Activated CD4-positive, alpha-beta T cell treated with anti-CD3 and anti-CD28 coated beads for 24 hours (primary cell): ENCODE results near the gene KCNJ1.

Source experiments
- DNase-seq, 2 donors: peaks; one replicate each; pipeline ENCODE4 v3.0.0-alpha.2; 2020; ENCODE audit warnings: low read depth in 2 of 2

KCNJ1 gene

DNA sequence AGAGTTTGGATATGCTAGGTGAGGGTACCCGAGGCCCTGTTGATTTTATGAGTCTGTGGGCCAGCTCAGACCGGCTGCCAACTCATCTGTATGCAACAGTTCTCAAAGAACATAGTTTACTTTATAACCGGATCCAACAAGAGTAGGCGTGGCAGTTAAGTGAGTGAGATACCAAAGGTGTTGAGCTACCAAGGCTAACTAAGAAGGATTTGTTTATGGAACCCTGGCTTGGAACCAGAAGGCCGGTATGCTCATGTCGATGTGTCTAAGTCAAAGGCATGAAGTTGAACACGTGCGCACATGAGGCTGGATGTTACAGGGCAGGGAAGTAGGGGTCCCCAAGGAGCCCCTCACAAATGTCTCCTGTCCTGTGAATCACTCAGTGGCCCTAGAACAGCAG, at the start of gene KCNJ1:
Gene KCNJ1 (minus strand): TSS at position 20 of the 400 bp plus-strand sequence. CDS start 27,053 bp downstream, outside the sequence.
- DNase-seq: no peak

DNA sequence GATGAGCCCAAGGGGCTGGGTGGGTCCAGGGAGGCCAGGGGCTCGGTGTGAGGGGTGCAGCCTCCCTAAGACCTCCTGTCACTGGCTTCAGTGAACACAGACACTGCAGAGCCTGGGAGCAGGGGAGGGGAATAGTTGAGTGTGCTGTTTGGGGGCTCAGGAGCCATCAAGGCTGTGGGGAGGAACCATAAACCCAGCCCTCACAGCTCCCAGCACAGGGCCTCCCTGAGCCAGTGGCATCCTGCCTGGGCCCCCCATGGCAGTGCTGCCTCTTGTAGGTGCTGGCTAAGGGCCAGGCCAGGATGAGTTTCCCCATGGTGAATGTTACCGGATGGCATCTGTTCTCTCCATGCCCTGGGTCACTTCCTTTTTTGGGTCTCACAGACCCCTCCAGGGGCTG, 49.6 kb upstream of the KCNJ1 start:
- DNase-seq: no peak

DNA sequence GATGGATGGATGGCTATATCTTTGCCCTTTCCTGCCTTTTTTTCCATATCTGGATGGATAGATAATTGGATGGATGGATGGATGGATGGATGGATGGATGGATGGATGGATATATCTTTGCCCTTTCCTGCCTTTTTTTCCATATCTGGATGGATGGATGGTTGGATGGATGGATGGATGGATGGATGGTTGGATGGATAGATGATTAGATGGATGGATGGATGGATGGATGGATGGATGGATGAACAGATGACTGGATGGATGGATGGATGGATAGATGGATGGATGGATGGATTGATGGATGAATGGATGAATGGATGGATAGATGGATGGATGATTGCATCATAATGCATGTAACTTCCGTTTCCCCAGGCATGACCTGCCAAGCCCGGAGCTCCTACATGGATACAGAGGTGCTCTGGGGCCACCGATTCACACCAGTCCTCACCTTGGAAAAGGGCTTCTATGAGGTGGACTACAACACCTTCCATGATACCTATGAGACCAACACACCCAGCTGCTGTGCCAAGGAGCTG, 49.0 kb upstream of the KCNJ1 start:
- DNase-seq: no peak

DNA sequence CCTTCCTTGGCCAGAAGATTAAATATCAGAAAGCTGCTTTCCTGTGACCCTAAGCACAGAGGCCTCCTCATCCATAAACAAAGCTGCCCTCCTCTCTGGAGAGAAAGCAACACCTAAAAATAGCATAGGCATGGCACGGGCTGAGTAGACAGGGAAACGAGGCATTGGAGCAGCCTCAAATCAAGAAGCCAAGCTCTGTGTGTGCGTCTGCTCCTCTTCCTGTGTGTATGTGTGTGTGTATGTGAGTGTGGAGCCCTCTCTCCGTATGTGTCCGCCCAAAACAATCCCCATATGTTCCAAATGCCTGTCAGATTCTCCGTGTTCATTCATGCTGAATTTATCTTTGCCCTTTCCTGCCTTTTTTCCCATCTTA, 48.0 kb upstream of the KCNJ1 start:
- no peak for DNase-seq

DNA sequence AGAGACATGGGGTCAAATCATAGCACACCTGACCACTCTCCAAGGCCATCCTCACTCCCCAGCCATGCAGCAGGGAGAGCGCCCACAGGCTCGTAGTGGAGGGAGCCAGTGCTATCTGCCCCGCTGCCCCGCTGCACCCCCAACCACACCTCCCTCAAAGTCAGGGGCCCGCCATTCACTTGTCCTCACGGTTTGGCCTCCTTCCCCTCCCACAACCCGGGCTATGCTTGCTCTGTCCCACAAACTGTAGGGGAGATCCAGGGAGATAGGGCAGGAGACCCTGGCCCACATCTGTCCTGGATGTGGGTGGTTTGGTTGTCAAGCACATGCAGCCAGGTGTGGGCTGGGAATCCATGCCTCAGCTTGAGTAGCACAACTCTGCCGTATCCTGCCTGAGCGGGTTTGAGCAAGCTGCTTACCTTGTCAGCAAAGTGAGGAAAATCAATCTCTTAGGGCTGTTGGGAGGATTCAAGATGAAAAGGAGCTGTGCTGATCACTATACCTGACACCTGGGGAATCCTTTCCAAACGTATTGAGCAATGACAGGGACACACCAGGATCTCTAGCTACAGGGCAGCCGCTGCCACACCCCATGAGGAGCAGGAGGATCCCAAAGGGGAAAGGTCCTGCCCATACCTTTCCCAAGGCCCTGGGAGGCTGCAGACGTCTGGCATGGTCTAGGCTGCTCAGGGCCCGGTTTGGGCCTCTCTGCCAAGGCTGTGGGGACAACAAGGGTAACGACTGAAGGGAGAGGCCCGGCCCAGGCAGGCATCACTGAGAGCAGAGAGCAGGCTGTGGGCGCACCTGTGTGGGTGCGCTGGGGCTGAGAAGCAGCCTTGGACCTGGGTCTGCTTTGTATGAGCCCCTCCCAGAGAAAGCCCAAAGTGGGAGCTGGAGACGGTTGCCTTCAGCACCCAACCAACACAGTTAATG, 47.4 kb upstream of the KCNJ1 start:
- DNase-seq: no peak

DNA sequence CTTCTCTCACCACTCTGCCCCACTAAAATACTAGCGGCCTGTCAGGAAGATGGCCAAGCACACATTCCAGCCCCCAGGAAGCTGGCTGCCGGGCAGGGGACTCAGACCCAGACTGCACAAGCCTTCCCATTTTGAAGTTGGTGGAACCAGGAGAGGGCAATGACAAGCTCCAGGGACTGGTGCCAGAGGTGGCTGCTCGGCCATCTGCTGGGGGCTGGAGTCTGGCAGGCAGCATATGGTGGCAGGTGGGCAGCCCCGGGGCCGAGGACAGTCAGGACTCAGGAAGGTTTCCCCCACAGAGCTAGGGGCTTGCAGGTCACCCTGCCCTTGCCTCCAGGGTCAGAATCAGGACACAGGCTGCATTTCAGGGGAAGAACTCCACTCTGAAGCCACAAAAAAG, 46.7 kb upstream of the KCNJ1 start:
- DNase-seq: no peak

DNA sequence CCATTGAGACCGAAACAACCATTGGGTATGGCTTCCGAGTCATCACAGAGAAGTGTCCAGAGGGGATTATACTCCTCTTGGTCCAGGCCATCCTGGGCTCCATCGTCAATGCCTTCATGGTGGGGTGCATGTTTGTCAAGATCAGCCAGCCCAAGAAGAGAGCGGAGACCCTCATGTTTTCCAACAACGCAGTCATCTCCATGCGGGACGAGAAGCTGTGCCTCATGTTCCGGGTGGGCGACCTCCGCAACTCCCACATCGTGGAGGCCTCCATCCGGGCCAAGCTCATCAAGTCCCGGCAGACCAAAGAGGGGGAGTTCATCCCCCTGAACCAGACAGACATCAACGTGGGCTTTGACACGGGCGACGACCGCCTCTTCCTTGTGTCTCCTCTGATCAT, 44.6 kb upstream of the KCNJ1 start:
- no peak for DNase-seq

DNA sequence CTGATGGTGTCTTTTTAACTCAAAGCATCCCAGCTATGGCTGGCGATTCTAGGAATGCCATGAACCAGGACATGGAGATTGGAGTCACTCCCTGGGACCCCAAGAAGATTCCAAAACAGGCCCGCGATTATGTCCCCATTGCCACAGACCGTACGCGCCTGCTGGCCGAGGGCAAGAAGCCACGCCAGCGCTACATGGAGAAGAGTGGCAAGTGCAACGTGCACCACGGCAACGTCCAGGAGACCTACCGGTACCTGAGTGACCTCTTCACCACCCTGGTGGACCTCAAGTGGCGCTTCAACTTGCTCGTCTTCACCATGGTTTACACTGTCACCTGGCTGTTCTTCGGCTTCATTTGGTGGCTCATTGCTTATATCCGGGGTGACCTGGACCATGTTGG, 44.1 kb upstream of the KCNJ1 start:
- DNase-seq: no peak

DNA sequence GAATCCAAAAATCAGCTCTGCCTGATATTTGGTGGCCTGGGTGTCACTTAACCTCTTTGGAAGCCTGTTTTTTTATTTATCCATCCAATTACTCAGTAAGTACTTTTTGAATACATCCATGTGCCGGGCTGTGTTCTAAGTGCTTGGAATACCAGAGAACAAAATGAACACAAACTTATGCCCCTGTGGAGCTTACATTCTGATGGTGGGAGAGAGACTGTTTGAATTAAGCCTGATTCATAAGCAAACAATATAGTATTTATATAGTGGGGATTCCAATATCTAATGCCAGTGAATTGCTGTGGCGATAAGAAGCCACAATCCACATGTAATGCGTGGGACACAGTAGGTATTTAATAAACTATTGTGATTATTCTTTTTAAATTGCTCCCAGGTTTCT, 43.5 kb upstream of the KCNJ1 start:
- DNase-seq: no peak

DNA sequence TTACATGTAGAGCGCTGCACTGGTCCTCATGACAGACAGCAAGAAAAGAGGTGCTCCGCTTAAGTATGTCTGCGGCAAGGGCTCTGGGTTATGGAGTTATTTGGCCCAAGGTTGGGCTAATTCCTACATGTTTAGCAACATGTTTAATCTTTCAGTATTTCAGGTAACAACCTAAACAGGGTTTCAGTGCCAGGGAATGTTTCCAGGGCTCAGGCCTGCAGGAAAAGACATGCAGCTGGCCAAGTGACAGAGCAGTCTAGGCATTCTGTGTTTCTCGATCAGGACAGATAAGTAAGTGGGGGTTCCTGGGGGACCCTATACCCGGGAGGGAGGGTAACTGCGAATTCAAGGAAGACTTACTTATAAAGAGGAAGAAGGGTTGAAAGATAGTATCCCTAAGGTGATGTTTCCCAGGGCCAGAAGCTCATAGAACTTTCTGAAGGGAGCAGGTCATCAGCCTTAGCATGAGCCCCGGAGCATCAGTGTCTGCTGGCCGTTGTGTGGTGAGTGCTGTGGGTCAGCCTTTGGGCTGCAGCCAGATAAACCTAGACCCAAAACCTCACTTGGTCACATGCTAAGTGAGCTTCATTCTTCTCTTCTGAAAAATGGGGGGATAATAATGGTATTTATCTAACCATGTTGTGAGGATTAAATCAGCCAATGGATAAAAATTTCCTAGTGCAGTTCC, 42.5 kb upstream of the KCNJ1 start:
- DNase-seq: no peak

DNA sequence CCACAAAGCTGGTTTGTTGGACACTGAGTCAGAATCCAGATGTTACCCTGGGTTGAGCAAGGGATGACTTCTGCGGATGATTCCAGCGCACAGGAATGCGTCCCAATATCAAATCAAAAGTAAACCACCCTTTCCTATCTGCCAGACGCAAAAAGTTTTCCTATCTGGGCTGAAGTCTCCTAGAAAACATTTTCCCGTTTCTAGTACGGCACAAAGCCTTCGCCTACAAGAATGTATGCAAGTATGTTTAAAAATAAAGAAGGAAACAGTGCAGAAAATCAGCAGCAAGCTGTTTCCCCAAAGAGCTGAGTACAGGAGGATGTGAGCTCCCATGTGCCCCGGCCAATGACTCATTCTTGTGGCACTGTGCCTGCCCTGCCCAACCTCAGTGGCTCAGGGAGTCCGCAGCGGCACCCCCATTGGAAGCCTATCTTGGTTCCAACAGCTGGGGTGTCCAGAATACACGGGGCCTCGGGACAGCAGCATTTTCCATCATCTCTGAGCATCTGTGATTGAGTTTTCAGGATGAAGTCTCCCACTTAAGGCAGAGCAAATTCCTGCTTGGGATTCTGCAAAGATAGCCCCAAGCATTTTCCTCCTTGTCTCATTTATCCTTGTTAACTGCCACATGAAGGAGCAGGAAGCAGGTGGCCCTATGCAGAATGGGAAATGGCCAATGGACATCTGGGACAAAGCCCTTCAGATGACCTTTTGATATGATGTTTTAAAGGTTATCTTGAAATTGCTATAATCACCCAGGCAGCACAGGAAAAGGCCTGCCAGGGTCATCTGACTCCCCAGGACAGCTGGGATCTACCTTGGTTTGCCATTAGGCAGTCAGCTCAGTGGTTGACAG, 41.5 kb upstream of the KCNJ1 start:
- no peak for DNase-seq

DNA sequence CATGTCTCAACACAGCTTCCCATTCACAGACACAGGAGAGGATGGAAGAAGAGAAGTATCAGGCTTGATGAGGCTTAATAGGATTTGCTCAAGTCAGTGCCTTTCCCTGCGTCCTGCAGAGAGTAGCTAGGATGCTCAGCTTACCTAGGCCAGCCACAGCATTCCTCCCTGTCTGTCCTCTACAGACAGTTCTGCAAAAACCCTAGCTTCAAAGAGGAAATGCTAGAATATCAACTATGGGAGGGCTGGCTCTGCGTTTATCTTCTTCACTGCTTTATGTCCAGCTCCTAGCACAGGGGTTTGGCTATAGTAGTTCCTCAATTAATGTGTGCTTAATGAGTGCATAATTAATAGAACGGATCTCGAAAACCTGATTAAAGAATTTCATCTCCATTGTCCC, 40.5 kb upstream of the KCNJ1 start:
- no peak for DNase-seq

DNA sequence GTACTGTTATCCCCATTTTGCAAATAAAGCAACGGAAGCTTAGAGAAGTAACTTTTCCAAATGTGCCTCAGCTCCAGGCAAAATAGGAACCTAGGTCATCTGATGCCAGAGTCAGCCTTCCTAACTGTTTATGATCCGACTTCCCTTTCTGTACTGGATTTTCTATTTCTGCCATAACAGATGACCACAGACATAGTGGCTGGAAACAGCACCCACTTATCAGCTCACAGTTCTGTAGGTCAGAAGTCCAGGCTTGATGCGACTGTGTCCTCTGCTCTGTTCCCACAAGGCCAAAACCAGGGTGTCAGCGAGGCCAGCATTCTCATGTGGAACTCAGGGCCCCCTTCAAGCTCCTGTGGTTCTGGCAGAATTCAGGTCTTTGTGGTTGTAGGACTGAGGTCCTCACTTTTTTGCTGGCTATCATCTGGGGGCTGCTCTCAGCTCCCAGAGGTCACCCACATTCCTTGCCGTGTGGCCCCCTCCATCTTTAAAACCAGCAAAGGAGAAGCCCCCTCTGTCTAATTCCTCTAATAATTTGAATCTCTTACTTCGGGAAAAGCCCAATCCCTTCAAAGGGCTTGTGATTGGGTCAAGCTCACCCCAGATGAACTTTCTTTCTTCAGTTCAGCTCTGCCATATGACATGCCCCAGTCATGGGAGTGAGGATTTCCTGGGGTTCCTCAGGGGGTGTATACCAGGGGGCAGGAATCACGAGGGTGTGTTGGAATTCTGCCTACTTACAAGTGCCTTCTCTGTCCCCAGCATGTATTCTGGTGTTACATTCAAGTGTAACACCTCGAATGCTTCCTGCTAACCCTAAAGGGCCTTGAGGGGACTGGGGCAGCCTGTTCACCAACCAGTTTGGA, 39.3 kb upstream of the KCNJ1 start:
- no peak for DNase-seq

DNA sequence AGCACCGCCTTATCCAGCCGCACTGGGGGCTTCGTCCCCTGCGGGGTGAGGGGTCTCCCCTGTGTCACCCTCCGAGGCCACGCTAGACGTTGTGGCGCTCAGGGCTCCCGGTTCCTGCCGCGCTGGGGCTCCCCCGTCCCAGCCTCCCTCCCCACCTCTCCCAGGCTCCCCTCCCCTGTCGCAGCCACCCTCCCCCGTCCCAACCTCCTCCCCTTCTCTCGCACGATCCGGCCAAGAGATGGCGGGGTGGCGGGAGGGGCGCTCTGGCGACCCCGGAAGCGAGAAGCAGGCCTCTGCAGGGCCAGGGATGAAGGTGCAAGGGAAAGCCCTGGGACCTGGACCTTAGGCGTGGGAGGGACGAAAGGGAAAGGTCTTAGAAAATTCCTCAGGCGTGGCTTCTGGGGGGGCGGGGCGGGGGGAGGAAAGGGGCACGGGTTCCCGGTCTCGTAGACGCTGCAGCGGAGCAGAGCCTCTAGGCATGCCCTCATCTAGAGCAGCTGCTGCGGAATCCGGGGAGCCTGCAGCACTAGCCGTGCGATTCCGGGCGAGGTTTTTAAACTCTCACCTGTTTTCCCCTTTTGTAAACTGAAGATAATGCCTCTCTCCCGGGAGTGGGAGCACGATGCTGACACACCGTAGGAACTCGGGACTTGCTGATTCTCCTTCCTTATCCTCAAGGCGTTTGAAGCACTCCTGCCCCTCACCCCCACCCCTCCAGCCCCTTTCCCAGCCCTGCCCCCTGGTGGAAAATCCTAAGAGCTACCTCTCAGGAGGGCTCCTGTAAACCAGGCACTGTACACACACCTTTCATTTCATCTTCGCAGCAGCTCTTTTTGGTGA, 38.5 kb upstream of the KCNJ1 start:
- peak; percentile 8 to 29 for DNase-seq

DNA sequence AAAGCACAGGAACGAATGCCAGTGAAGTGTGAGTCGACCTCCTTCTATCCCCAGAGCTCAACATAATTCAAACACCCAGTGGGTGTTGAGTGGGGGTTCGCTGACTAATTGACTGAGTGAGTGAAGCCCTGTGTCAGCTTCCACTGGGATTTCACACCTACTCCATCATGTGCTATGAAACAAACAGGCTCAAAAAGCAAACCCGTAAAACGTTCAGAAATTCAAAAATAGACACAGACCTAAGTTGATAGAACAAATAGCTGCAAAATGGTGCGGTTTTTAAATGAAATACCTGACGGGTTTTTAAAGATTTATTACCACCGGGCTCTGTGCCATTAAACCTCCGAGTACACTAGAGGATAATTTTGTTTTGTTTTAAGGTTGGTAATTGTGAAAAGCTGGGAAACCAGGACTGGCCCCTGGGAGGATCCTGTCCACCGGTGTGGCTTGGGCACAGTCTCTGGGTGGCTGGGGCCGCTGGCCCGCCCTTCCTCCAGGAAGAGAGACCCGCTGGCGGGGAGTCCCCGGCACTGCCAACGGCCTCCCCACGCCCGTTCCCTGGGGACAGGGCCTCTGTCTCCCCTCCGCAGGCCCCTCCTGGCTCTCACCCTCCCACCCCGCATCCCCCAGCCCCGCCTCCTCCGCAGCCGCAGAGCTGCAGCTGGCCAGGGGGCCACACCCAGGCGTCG, 37.7 kb upstream of the KCNJ1 start:
- DNase-seq: no peak

DNA sequence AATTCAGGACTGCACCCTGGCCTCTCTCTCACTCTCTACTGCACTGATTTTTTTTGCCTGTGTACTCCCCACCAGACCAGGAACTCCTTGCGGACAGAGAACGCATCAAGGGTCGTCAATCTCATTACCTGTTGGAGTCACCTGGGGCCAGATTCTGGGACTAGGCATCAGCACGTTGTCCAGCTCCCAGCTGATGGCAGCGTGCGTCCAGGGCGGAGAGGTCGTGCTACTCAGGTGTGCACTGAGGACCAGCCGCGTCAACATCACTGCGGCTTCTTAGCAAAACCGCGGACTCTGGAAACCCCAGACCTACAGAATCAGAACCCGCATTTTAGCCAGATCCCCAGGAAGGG, 37.2 kb upstream of the KCNJ1 start:
- no peak for DNase-seq

DNA sequence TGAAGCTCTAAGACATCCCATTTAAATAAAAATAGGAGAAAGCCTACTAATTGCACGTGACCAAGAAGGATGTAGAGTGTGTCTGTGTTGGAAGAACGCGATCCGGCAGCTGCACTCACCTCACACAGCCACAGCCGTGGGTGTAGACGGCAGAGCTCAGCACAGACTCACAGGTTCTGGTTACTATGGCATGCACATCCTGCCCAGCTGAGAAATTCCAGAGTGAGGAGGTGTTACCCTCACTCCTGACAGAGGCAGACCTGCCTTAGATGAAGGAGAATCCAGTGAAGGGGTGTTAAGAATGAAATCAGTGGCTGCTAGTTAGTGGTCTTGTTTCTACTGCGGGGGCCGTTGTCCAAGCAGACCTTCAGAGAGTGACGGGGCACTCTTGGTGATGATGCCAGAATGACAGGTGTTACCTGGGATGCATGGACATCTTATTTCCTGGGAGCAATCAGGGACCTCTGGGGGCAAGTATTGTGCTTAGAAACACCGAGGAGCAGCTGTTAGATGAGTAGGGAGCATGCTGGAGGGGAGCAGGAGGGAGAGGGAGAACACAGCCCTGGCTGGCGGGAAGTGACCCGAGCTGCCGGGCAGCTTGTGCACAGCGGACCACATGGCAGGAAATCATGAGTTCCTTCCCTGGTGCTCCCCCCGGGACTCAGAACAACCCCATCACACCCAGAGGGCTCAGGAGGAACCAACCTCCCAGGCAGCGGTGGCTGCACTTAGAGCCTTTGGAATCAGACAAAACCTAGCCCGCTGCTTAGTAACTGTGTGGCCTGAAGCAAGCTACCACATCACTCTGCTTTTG, 36.4 kb upstream of the KCNJ1 start:
- DNase-seq: no peak

DNA sequence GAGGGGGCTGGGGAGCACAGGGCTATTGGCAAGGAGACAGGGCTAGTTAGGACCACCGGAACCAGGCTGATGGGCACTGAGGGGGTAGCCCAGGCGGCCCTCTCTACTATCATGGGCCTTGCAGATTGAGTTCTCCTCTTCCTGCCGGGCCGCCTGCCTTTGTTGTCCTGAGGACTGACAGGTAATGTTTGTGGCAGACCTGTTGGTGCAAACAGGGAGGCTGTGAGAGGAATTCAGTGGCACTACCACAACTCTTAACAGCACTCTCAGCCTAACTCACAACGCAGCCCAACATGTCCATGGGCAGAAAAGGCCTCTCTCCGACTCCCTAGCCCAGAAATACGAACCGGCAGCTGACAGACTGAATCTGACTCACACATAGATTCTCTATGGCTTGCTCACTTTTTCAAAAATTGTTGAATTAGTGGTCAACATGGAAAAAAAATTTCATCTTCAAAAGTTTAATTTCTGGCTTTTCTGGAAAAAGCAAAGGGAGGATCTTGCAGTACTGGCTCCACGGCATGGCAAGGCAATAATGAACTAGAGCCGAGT, 35.5 kb upstream of the KCNJ1 start:
- no peak for DNase-seq
